HG02840 (cell line): ENCODE data around the gene OGDH.

Experiments
- ATAC-seq: cut with Tn5 transposase; IDR thresholded peaks from one replicate; pipeline ENCODE4 v1.9.1; 2021; ENCODE audit warnings: mild to moderate bottlenecking, moderate library complexity, moderate number of reproducible peaks; ENCODE audit not compliant: unreplicated experiment, low FRiP score

Gene OGDH

GRCh38 chr7:44755698-44756627 lies 149.5 kb downstream of the OGDH start:
- ATAC-seq: no peak

GRCh38 chr7:44756904-44757303 lies 150.5 kb downstream of the OGDH start:
- no peak for ATAC-seq

- ATAC-seq: no peak
Measured at GRCh38 chr7:44757311-44757710, 150.9 kb downstream of the OGDH start.

- ATAC-seq: no peak
Measured at GRCh38 chr7:44757739-44758138, 151.3 kb downstream of the OGDH start.
